Measurements from ENCODE around the gene VAPA.

- no peak for TF ChIP-seq EZH2 (IDR thresholded peaks at IDR 0.05; ENCODE audit: borderline replicate concordance, low read length)
- TF ChIP-seq CTCF (IDR thresholded peaks at IDR 0.05; ENCODE audit: low read length), result no peak
Observed at GRCh38 chr18:9916808-9917207, 3.0 kb downstream of the VAPA start.

All from OCI-LY1 (cell line).